HCT116 (cell line): Measurements from ENCODE around the gene CDK19. TPM values are rescaled to one million over a fixed set of nuclear protein-coding genes. Genes with fewer than 3 reads are reported as not detected.

Experiments
- ATAC-seq: fragments of 200-7000 bp; cut with Tn5 transposase; 2 replicates; pipeline ENCODE4 v1.9.1; 2020; ENCODE audit warnings: mild to moderate bottlenecking, moderate library complexity
- BruUV-seq: library from RNA; stranded (reverse); fragments of 400-500 nt; replicated peaks from 2 replicates; lab custom pipeline; 2021; lab: Mats Ljungman, UMichigan
- CTCF ChIA-PET: fragments of 300-600 bp; sonication (Branson Sonifier 250); formaldehyde crosslinking; loops from one replicate; lab custom pipeline; 2021; ENCODE audit warnings: antibody characterized with exemption; lab: Charles Lee
- POLR2A ChIA-PET: fragments of 300-600, 350-600 bp; sonication (Branson Sonifier 250); formaldehyde crosslinking; loops from one replicate; lab custom pipeline; 2021; ENCODE audit warnings: antibody characterized with exemption; lab: Charles Lee
- RAD21 ChIA-PET, 2 experiments: fragments of 300-600 bp; sonication (Branson Sonifier 250); formaldehyde crosslinking; loops; one replicate each; lab custom pipeline; 2023; ENCODE audit warnings: low total read pairs in 2 of 2; ENCODE audit not compliant: uncharacterized antibody in 2 of 2, unreplicated experiment in 2 of 2, low non-redundant PET in 1 of 2; lab: Charles Lee
- DNase-seq: peaks from one replicate; pipeline ENCODE4 v3.0.0-alpha.2; 2010; ENCODE audit warnings: low read depth, low spot score
- H2AFZ ChIP-seq: fragments of 200-600 bp; shearing (Covaris generic), sonication (generic); 2 replicates; pipeline ENCODE4 v1.6.1; 2017; ENCODE audit warnings: low read depth, mixed run types, mixed read lengths, antibody characterized with exemption, low read length; ENCODE audit not compliant: poor library complexity, severe bottlenecking
- H3K27ac ChIP-seq: 2 replicates; pipeline ENCODE4 v1.5.1; 2012; ENCODE audit warnings: low read depth, low read length
- H3K27me3 ChIP-seq: fragments of 200-600 bp; sonication (generic); 2 replicates; pipeline ENCODE4 v1.6.1; 2016; ENCODE audit warnings: mixed run types, low read length, mixed read lengths; ENCODE audit not compliant: insufficient read depth
- H3K36me3 ChIP-seq, 2 experiments: fragments of 200-500 bp in 1 of 2; fragments of 200-600 bp in 1 of 2; sonication (Bioruptor generic) in 1 of 2; sonication (generic) in 1 of 2; 2 replicates each; pipeline versions ENCODE4 v1.5.1 to v1.6.1; 2014 to 2016; ENCODE audit warnings: low read length in 2 of 2, inconsistent platforms in 1 of 2, mixed read lengths in 1 of 2, mixed run types in 1 of 2; ENCODE audit not compliant: insufficient read depth in 2 of 2, control insufficient read depth in 1 of 2
- H3K4me1 ChIP-seq, 2 experiments: fragments of 200-600 bp in 1 of 2; sonication (generic) in 1 of 2; 2 replicates each; pipeline versions ENCODE4 v1.5.1 to v1.6.1; 2012 to 2017; ENCODE audit warnings: low read length in 2 of 2, inconsistent platforms in 1 of 2, mild to moderate bottlenecking in 1 of 2, mixed read lengths in 1 of 2, mixed run types in 1 of 2, moderate library complexity in 1 of 2; ENCODE audit not compliant: insufficient read depth in 2 of 2, control insufficient read depth in 1 of 2
- H3K4me2 ChIP-seq: fragments of 200-600 bp; sonication (generic); 2 replicates; pipeline ENCODE4 v1.6.1; 2017; ENCODE audit warnings: mixed run types, low read length, mixed read lengths
- H3K4me3 ChIP-seq, 2 experiments: fragments of 200-600 bp in 1 of 2; sonication (generic) in 1 of 2; replicated peaks in 1 of 2; 2 replicates each; pipeline ENCODE4 v1.5.1; 2011 to 2016; ENCODE audit warnings: low read length in 2 of 2, control low read depth in 1 of 2, low read depth in 1 of 2, mild to moderate bottlenecking in 1 of 2, mixed read lengths in 1 of 2, mixed run types in 1 of 2
- H3K79me2 ChIP-seq: fragments of 200-600 bp; sonication (generic); 2 replicates; pipeline ENCODE4 v1.6.1; 2017; ENCODE audit warnings: mild to moderate bottlenecking, mixed run types, low read length, moderate library complexity, mixed read lengths; ENCODE audit not compliant: insufficient read depth
- H3K9ac ChIP-seq: fragments of 200-600 bp; sonication (generic); 2 replicates; pipeline ENCODE4 v1.6.1; 2016; ENCODE audit warnings: low read length, mixed read lengths
- H3K9me2 ChIP-seq: fragments of 200-600 bp; sonication (generic), shearing (Covaris generic); 2 replicates; pipeline ENCODE4 v1.6.1; 2017; ENCODE audit warnings: mixed run types, mild to moderate bottlenecking, moderate library complexity; ENCODE audit not compliant: insufficient read depth
- H3K9me3 ChIP-seq, 2 experiments: fragments of 200-500 bp in 1 of 2; fragments of 200-600 bp in 1 of 2; sonication (Bioruptor generic) in 1 of 2; sonication (generic) in 1 of 2; 2 replicates each; pipeline ENCODE4 v1.6.1; 2014 to 2017; ENCODE audit warnings: low read length in 2 of 2, mixed read lengths in 2 of 2, inconsistent platforms in 1 of 2, low read depth in 1 of 2, mild to moderate bottlenecking in 1 of 2, mixed run types in 1 of 2, moderate library complexity in 1 of 2; ENCODE audit not compliant: control insufficient read depth in 1 of 2, insufficient read depth in 1 of 2
- H4K20me1 ChIP-seq: fragments of 200-600 bp; sonication (generic), shearing (Covaris generic); 2 replicates; pipeline ENCODE4 v1.6.1; 2017; ENCODE audit warnings: mixed run types, mild to moderate bottlenecking, moderate library complexity; ENCODE audit not compliant: insufficient read depth
- ATF3 ChIP-seq: IDR thresholded peaks from 2 replicates; pipeline ENCODE4 v1.6.1; 2012
- CBX3 ChIP-seq: IDR thresholded peaks from 2 replicates; pipeline ENCODE4 v1.6.1; 2012; ENCODE audit warnings: low read depth
- CEBPB ChIP-seq: IDR thresholded peaks from 2 replicates; pipeline ENCODE4 v1.6.1; 2012; ENCODE audit warnings: low read depth
- CTCF ChIP-seq, 3 experiments: fragments of 200-600 bp in 1 of 3; sonication (generic) in 1 of 3; IDR thresholded peaks in 2 of 3; conservative IDR thresholded peaks in 1 of 3; 2 replicates each; pipeline ENCODE4 v1.5.1; 2012 to 2017; ENCODE audit warnings: low read depth in 2 of 3, low read length in 2 of 3, antibody characterized with exemption in 1 of 3, borderline replicate concordance in 1 of 3, control low read depth in 1 of 3, mild to moderate bottlenecking in 1 of 3, mixed read lengths in 1 of 3, mixed run types in 1 of 3, moderate library complexity in 1 of 3; ENCODE audit not compliant: insufficient read depth in 1 of 3
- EGR1 ChIP-seq: IDR thresholded peaks from 2 replicates; pipeline ENCODE4 v1.6.1; 2012; ENCODE audit warnings: low read depth
- EZH2phosphoT487 ChIP-seq: fragments of 200-600 bp; IDR thresholded peaks from 2 replicates; pipeline ENCODE4 v1.6.1; 2018; ENCODE audit warnings: antibody characterized with exemption, borderline replicate concordance
- FOSL1 ChIP-seq: IDR thresholded peaks from 2 replicates; pipeline ENCODE4 v1.6.1; 2012; ENCODE audit warnings: low read depth
- JUND ChIP-seq: IDR thresholded peaks from 2 replicates; pipeline ENCODE4 v1.6.1; 2012
- POLR2A ChIP-seq: IDR thresholded peaks from 2 replicates; pipeline ENCODE4 v1.7.0; 2011; ENCODE audit warnings: borderline replicate concordance; ENCODE audit not compliant: insufficient read depth, insufficient read length; ENCODE audit errors: extremely low read depth
- REST ChIP-seq: IDR thresholded peaks from 2 replicates; pipeline ENCODE4 v1.6.1; 2012; ENCODE audit warnings: low read depth
- SIN3A ChIP-seq: IDR thresholded peaks from 2 replicates; pipeline ENCODE4 v1.6.1; 2012; ENCODE audit warnings: low read depth
- SP1 ChIP-seq: IDR thresholded peaks from 2 replicates; pipeline ENCODE4 v1.6.1; 2012; ENCODE audit warnings: low read depth
- SRF ChIP-seq: IDR thresholded peaks from 2 replicates; pipeline ENCODE4 v1.6.1; 2012; ENCODE audit warnings: low read depth
- YY1 ChIP-seq: IDR thresholded peaks from 2 replicates; pipeline ENCODE4 v1.6.1; 2011; ENCODE audit warnings: low read length, low read depth, moderate library complexity, mild to moderate bottlenecking; ENCODE audit not compliant: insufficient replicate concordance; ENCODE audit errors: extremely low read depth
- ZBTB33 ChIP-seq: IDR thresholded peaks from 2 replicates; pipeline ENCODE4 v1.6.1; 2011; ENCODE audit warnings: mild to moderate bottlenecking, low read length, moderate library complexity; ENCODE audit not compliant: insufficient replicate concordance; ENCODE audit errors: extremely low read depth
- ZFX ChIP-seq: fragments of 450-650 bp; IDR thresholded peaks from 2 replicates; pipeline ENCODE4 v1.6.1; 2017
- intact Hi-C: fragments of 100-400 bp; cut with micrococcal nuclease; formaldehyde crosslinking; loops from 2 replicates; pipeline ENCODE4 v1.10.0; 2022
- total RNA-seq: library from RNA; stranded (reverse); gene quantifications from one replicate; pipeline ENCODE4 v1.2.1, GENCODE V29; 2021; ENCODE audit not compliant: unreplicated experiment

Gene CDK19
- total RNA-seq, 1 experiment from 2014 or later: 20.0 TPM

GRCh38 chr6:110828396-110828795 is 13.1 kb upstream of the CDK19 start:
- no peaks in the 10 kb centered on the region for H4K20me1 ChIP-seq
- H3K9me2 ChIP-seq: no peaks in the 10 kb centered on the region
- no peak overlapping the region for H2AFZ ChIP-seq
- ATAC-seq: no peak
- no TSS peak for BruUV-seq
- no peaks in the 10 kb centered on the region for H3K4me1 ChIP-seq
- no peak overlapping the region for H3K4me3 ChIP-seq
- TF ChIP-seq SP1 (no peak), ZFX (no peak), EGR1 (no peak), ZBTB33 (no peak), CTCF (IDR thresholded peaks at IDR 0.05 in 2 of 3, conservative IDR thresholded peaks at IDR 0.05 in 1 of 3; ENCODE audit: borderline replicate concordance in 1 of 3, insufficient read depth in 1 of 3, low read depth in 2 of 3, low read length in 2 of 3) (no peak), ATF3 (no peak), CBX3 (no peak), EZH2phosphoT487 (no peak), FOSL1 (no peak), SIN3A (no peak), CEBPB (no peak), SRF (no peak), YY1 (no peak), JUND (no peak), POLR2A (no peak), REST (no peak)
- H3K27ac ChIP-seq: no peak overlapping the region
- H3K79me2 ChIP-seq: no peaks in the 10 kb centered on the region
- POLR2A ChIA-PET: interaction anchor here (0.7 kb wide), 1 partner anchor 13 kb away, joined by 4 read pairs; the partner anchor contains the start of gene CDK19
- no peak for DNase-seq
- no peaks in the 10 kb centered on the region for H3K27me3 ChIP-seq
- H3K36me3 ChIP-seq: no peaks in the 10 kb centered on the region
- no peaks in the 10 kb centered on the region for H3K9me3 ChIP-seq
- CTCF ChIA-PET: no interaction called here
- H3K9ac ChIP-seq: no peak overlapping the region
- H3K4me2 ChIP-seq: no peak overlapping the region
- RAD21 ChIA-PET: no interaction called here
- intact Hi-C loops: no loop called here
